Neural cell (in vitro differentiated cells): ENCODE data around the gene DAPK2. TPM values are rescaled to one million over a fixed set of nuclear protein-coding genes. Genes with fewer than 3 reads are reported as not detected.

Source experiments
- H2AFZ ChIP-seq: fragments of 200-600, 300-800 bp; sonication (generic), shearing (Covaris generic); 2 replicates; pipeline ENCODE4 v1.6.0; 2014; ENCODE audit warnings: low read depth, mild to moderate bottlenecking, antibody characterized with exemption, low read length, moderate library complexity
- H3F3A ChIP-seq: fragments of 200-600 bp; shearing (Covaris generic); 2 replicates; pipeline ENCODE4 v1.6.1; 2016; ENCODE audit warnings: mild to moderate bottlenecking, moderate library complexity, mixed read lengths, antibody characterized with exemption, low read length; ENCODE audit not compliant: insufficient read depth, poor library complexity, severe bottlenecking
- H3K27ac ChIP-seq: fragments of 200-600, 300-800 bp; sonication (generic), shearing (Covaris generic); 2 replicates; pipeline ENCODE4 v1.5.1; 2014; ENCODE audit warnings: mild to moderate bottlenecking, low read length, moderate library complexity
- H3K27me3 ChIP-seq: fragments of 300-800, 200-600 bp; sonication (generic), shearing (Covaris generic); 2 replicates; pipeline ENCODE4 v1.6.0; 2014; ENCODE audit warnings: mild to moderate bottlenecking, low read depth, low read length, moderate library complexity; ENCODE audit not compliant: insufficient read depth
- H3K36me3 ChIP-seq: fragments of 300-800, 200-600 bp; sonication (generic), shearing (Covaris generic); 2 replicates; pipeline ENCODE4 v1.5.1; 2014; ENCODE audit warnings: mild to moderate bottlenecking, antibody characterized with exemption, low read length, moderate library complexity; ENCODE audit not compliant: insufficient read depth
- H3K4me2 ChIP-seq: fragments of 300-800, 200-600 bp; sonication (generic), shearing (Covaris generic); 2 replicates; pipeline ENCODE4 v1.6.0; 2014; ENCODE audit warnings: mild to moderate bottlenecking, low read length
- H3K4me3 ChIP-seq: fragments of 300-800, 200-600 bp; sonication (generic), shearing (Covaris generic); 2 replicates; pipeline ENCODE4 v1.5.1; 2014; ENCODE audit warnings: mild to moderate bottlenecking, low read length, moderate library complexity
- H3K79me2 ChIP-seq: fragments of 200-600 bp; shearing (Covaris generic); replicated peaks from 2 replicates; pipeline ENCODE4 v1.6.0; 2014; ENCODE audit warnings: mild to moderate bottlenecking, low read length, moderate library complexity; ENCODE audit not compliant: insufficient read depth
- H3K9ac ChIP-seq: fragments of 300-800, 200-600 bp; sonication (generic), shearing (Covaris generic); 2 replicates; pipeline ENCODE4 v1.6.1; 2016; ENCODE audit warnings: mild to moderate bottlenecking, low read length, mixed read lengths
- H3K9me2 ChIP-seq: fragments of 200-600 bp; shearing (Covaris generic); 2 replicates; pipeline ENCODE4 v1.6.1; 2016; ENCODE audit warnings: mild to moderate bottlenecking, low read length, mixed read lengths; ENCODE audit not compliant: insufficient read depth
- H3K9me3 ChIP-seq: fragments of 200-600, 300-800 bp; sonication (generic), shearing (Covaris generic); 2 replicates; pipeline ENCODE4 v1.6.1; 2016; ENCODE audit warnings: mild to moderate bottlenecking, mixed run types, low read length, moderate library complexity, mixed read lengths
- H4K20me1 ChIP-seq: fragments of 200-600 bp; shearing (Covaris generic); 2 replicates; pipeline ENCODE4 v1.6.1; 2016; ENCODE audit warnings: mild to moderate bottlenecking, mixed run types; ENCODE audit not compliant: insufficient read depth
- EP300 ChIP-seq: fragments of 450-650 bp; conservative IDR thresholded peaks from 2 replicates; pipeline ENCODE4 v1.6.1; 2014; ENCODE audit warnings: antibody characterized with exemption, mild to moderate bottlenecking, moderate library complexity; ENCODE audit not compliant: poor library complexity, severe bottlenecking
- EZH2 ChIP-seq: fragments of 200-600, 300-800 bp; shearing (Covaris generic), sonication (generic); IDR thresholded peaks from 2 replicates; pipeline ENCODE4 v1.6.1; 2014; ENCODE audit warnings: antibody characterized with exemption, low read length, borderline replicate concordance, mild to moderate bottlenecking; ENCODE audit not compliant: insufficient read depth, poor library complexity, severe bottlenecking
- MXI1 ChIP-seq: fragments of 450-650 bp; conservative IDR thresholded peaks from 2 replicates; pipeline ENCODE4 v1.6.1; 2014; ENCODE audit warnings: antibody characterized with exemption, mild to moderate bottlenecking; ENCODE audit not compliant: poor library complexity, severe bottlenecking
- POLR2AphosphoS5 ChIP-seq: IDR thresholded peaks from 2 replicates; pipeline ENCODE4 v1.6.1; 2012
- RAD21 ChIP-seq: fragments of 450-650 bp; conservative IDR thresholded peaks from 2 replicates; pipeline ENCODE4 v1.6.1; 2014; ENCODE audit warnings: antibody characterized with exemption, mild to moderate bottlenecking, moderate library complexity
- REST ChIP-seq: IDR thresholded peaks from 2 replicates; pipeline ENCODE4 v1.6.1; 2012; ENCODE audit warnings: borderline replicate concordance
- SMC3 ChIP-seq: fragments of 450-650 bp; conservative IDR thresholded peaks from 2 replicates; pipeline ENCODE4 v1.6.1; 2014; ENCODE audit warnings: antibody characterized with exemption, mild to moderate bottlenecking, moderate library complexity; ENCODE audit not compliant: poor library complexity
- TAF1 ChIP-seq: IDR thresholded peaks from 2 replicates; pipeline ENCODE4 v1.6.1; 2012; ENCODE audit warnings: low read depth
- polyA plus RNA-seq: library from polyadenylated mRNA; depleted of rRNA; stranded (reverse); fragments of >200 nt; gene quantifications from 2 replicates; pipeline ENCODE4 v1.2.3, GENCODE V29; 2014
- TF ChIP-seq, protein P1 (sequence below): fragments of 450-650 bp; IDR thresholded peaks from 2 replicates; pipeline ENCODE4 v1.5.1; 2014; ENCODE audit warnings: antibody characterized with exemption, mild to moderate bottlenecking, moderate library complexity; ENCODE audit not compliant: poor library complexity, severe bottlenecking

Gene DAPK2
- polyA plus RNA-seq, 1 donor from 2014 or later = 0.78 TPM

DNA sequence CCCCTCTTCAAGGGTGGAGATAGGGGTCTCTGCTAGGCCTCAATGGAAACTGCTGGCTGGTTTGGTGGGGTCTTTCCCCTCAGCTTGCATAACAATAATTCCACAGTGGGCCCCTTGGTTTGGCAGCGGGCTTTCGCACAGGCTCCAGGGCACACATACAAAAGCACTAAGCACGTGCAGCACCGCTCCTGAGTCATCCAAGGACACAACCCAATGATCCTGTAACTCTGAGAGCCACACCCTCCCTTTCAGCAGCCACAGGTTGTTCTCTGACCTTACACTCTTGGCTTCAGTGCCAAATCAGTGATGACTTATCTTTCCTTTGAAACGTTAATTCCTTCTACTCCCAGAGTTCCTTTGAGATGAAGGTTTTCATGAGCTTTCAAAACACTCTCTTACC, 41.7 kb downstream of the DAPK2 start:
- Histone ChIP-seq H3K27me3 (no peaks in the 10 kb centered on the region), H3K9me2 (no peaks in the 10 kb centered on the region), H2AFZ (no peak overlapping the region), H3K9me3 (no peaks in the 10 kb centered on the region), H3K9ac (no peak overlapping the region), H3K27ac (no peak overlapping the region), H3K4me2 (no peak overlapping the region), H3K79me2 (no peaks in the 10 kb centered on the region), H4K20me1 (no peaks in the 10 kb centered on the region), H3K4me3 (no peak overlapping the region), H3K36me3 (no peaks in the 10 kb centered on the region), H3F3A (no peaks in the 10 kb centered on the region)
- TF ChIP-seq SMC3 (no peak), POLR2AphosphoS5 (no peak), EZH2 (no peak), TAF1 (no peak), REST (no peak), EP300 (no peak), RAD21 (no peak), MXI1 (no peak)
- TF ChIP-seq, protein P1, sequence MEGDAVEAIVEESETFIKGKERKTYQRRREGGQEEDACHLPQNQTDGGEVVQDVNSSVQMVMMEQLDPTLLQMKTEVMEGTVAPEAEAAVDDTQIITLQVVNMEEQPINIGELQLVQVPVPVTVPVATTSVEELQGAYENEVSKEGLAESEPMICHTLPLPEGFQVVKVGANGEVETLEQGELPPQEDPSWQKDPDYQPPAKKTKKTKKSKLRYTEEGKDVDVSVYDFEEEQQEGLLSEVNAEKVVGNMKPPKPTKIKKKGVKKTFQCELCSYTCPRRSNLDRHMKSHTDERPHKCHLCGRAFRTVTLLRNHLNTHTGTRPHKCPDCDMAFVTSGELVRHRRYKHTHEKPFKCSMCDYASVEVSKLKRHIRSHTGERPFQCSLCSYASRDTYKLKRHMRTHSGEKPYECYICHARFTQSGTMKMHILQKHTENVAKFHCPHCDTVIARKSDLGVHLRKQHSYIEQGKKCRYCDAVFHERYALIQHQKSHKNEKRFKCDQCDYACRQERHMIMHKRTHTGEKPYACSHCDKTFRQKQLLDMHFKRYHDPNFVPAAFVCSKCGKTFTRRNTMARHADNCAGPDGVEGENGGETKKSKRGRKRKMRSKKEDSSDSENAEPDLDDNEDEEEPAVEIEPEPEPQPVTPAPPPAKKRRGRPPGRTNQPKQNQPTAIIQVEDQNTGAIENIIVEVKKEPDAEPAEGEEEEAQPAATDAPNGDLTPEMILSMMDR = no peak

GRCh38 chr15:64004056-64004455, 42.2 kb downstream of the DAPK2 start:
- Histone ChIP-seq H3K27ac (no peak overlapping the region), H3K36me3 (no peaks in the 10 kb centered on the region), H3K79me2 (no peaks in the 10 kb centered on the region), H3F3A (no peaks in the 10 kb centered on the region), H3K27me3 (no peaks in the 10 kb centered on the region), H4K20me1 (no peaks in the 10 kb centered on the region), H3K4me2 (no peak overlapping the region), H3K9me2 (no peaks in the 10 kb centered on the region), H3K4me3 (no peak overlapping the region), H3K9ac (no peak overlapping the region), H2AFZ (no peak overlapping the region), H3K9me3 (no peaks in the 10 kb centered on the region)
- TF ChIP-seq MXI1 = no peak

DNA sequence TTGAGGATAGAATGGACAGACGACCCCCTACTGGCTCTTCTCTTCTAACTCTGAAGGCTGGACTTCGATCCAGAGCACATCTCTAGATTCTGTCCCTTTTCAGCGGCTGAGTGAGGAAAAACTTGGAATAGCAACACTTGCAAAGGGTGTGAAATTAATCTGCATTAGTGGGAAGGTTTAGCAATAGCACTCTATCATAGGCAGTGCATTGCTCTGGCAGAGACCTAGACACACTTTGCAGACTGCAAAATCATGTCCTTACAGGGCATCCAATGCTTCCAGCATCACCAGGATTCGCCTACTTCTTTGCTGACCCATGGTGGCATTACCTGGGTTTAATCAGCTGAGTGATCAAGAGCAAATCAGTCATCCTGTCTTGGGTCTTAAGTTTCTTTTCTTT, 43.1 kb downstream of the DAPK2 start:
- H3K36me3 ChIP-seq = no peaks in the 10 kb centered on the region
- TF ChIP-seq POLR2AphosphoS5 = no peak
- TF ChIP-seq TAF1 = no peak
- TF ChIP-seq, protein P1 = no peak
- TF ChIP-seq MXI1 = no peak
- no peak for TF ChIP-seq SMC3
- no peak for TF ChIP-seq EP300
- no peak for TF ChIP-seq REST
- no peak for TF ChIP-seq EZH2
- TF ChIP-seq RAD21 = no peak
- H4K20me1 ChIP-seq = no peaks in the 10 kb centered on the region
- no peak overlapping the region for H3K4me2 ChIP-seq
- no peaks in the 10 kb centered on the region for H3K79me2 ChIP-seq
- no peaks in the 10 kb centered on the region for H3F3A ChIP-seq
- H3K9me3 ChIP-seq = no peaks in the 10 kb centered on the region
- H3K27ac ChIP-seq = no peak overlapping the region
- H3K27me3 ChIP-seq = no peaks in the 10 kb centered on the region
- no peak overlapping the region for H3K9ac ChIP-seq
- H3K9me2 ChIP-seq = no peaks in the 10 kb centered on the region
- H3K4me3 ChIP-seq = no peak overlapping the region
- no peak overlapping the region for H2AFZ ChIP-seq
